Smooth muscle cell (in vitro differentiated cells): ENCODE results near the gene CDH12. TPM values are rescaled to one million over a fixed set of nuclear protein-coding genes. Genes with fewer than 3 reads are reported as not detected.
"Not testable (repeated sequence)": the region's sequence is repeated elsewhere in the genome, so short reads cannot be mapped to it uniquely, and the experiment has no call there.

Experiments
- DNase-seq: peaks from one replicate; lab custom pipeline; 2025; ENCODE audit not compliant: unreplicated experiment; lab: John Stamatoyannopoulos, UW
- H2AFZ ChIP-seq: fragments of 200-600 bp; sonication (generic); 2 replicates; pipeline ENCODE4 v1.6.0; 2016; ENCODE audit warnings: antibody characterized with exemption, low read depth, mild to moderate bottlenecking
- H3F3A ChIP-seq: fragments of 200-600 bp; sonication (generic); 2 replicates; pipeline ENCODE4 v1.6.0; 2017; ENCODE audit warnings: antibody characterized with exemption, low read depth
- H3K27ac ChIP-seq: fragments of 200-600 bp; sonication (generic); 2 replicates; pipeline ENCODE4 v1.5.1; 2016; ENCODE audit warnings: low read depth, mild to moderate bottlenecking
- H3K27me3 ChIP-seq: fragments of 200-600 bp; sonication (generic); 2 replicates; pipeline ENCODE4 v1.6.1; 2016; ENCODE audit warnings: low read depth, mild to moderate bottlenecking
- H3K36me3 ChIP-seq: fragments of 200-600 bp; sonication (generic); 2 replicates; pipeline ENCODE4 v1.5.1; 2016; ENCODE audit warnings: low read depth
- H3K4me1 ChIP-seq: fragments of 200-600 bp; sonication (generic); 2 replicates; pipeline ENCODE4 v1.5.1; 2016; ENCODE audit warnings: low read depth
- H3K4me2 ChIP-seq: fragments of 200-600 bp; sonication (generic); 2 replicates; pipeline ENCODE4 v1.6.0; 2016; ENCODE audit warnings: mild to moderate bottlenecking
- H3K4me3 ChIP-seq: fragments of 200-600 bp; sonication (generic); 2 replicates; pipeline ENCODE4 v1.5.1; 2016; ENCODE audit warnings: mild to moderate bottlenecking
- H3K79me2 ChIP-seq: fragments of 200-600 bp; sonication (generic); 2 replicates; pipeline ENCODE4 v1.6.0; 2016; ENCODE audit warnings: low read depth, mild to moderate bottlenecking
- H3K9ac ChIP-seq: fragments of 200-600 bp; sonication (generic); 2 replicates; pipeline ENCODE4 v1.6.0; 2016; ENCODE audit warnings: low read depth
- H3K9me3 ChIP-seq: fragments of 200-600 bp; sonication (generic); replicated peaks from 2 replicates; pipeline ENCODE4 v1.5.1; 2016; ENCODE audit warnings: low read depth
- H4K20me1 ChIP-seq: fragments of 200-600 bp; sonication (generic); 2 replicates; pipeline ENCODE4 v1.6.0; 2016; ENCODE audit warnings: low read depth
- WGBS: methylation state at CpG from one replicate; pipeline ENCODE4 v1.1.7; 2016; ENCODE audit warnings: low lambda C conversion rate; 5-methylcytosine and 5-hydroxymethylcytosine counted together
- polyA plus RNA-seq: library from polyadenylated mRNA; unstranded; fragments of >200 nt; fragmentation: Nextera tagmentation; extraction: Ambion mirVana; gene quantifications from 2 replicates; pipeline ENCODE4 v1.2.1, GENCODE V29; 2016
- total RNA-seq: library from RNA; depleted of rRNA; stranded (reverse); fragments of >200 nt; gene quantifications from 2 replicates; pipeline ENCODE4 v1.2.3, GENCODE V29; 2014
- TF ChIP-seq, protein P1 (sequence below): fragments of 200-600 bp; sonication (generic); IDR thresholded peaks from 2 replicates; pipeline ENCODE4 v1.5.1; 2017; ENCODE audit warnings: borderline replicate concordance, mild to moderate bottlenecking, antibody characterized with exemption; ENCODE audit not compliant: insufficient read depth, poor library complexity, severe bottlenecking

The CDH12 gene
- total and polyA plus RNA-seq, 2 experiments from 2014 or later: not detected

DNA sequence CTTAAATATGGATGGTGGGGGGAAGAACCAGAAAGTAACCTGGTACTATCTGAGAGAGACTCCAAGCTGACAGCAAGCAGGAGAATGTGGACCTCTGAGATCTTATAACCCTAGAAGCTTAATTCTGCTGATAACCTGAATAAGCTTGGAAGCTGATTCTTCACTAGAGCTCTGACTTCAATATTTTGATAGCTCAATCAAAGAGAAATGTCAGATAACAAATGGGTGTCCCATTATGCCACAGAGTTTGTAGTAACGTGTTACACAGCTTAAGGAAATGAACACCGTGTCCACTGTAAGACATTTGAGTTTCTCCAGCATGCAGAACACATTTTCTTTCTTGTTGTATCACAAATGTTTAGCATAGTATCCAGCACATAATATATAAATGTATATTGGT, 626.7 kb downstream of the CDH12 start:
- Histone ChIP-seq H3K4me2 (no peak overlapping the region), H4K20me1 (no peaks in the 10 kb centered on the region), H2AFZ (no peak overlapping the region), H3F3A (no peaks in the 10 kb centered on the region), H3K4me1 (no peaks in the 10 kb centered on the region), H3K27ac (no peak overlapping the region), H3K9ac (no peak overlapping the region), H3K4me3 (no peak overlapping the region), H3K36me3 (no peaks in the 10 kb centered on the region), H3K9me3 (no peaks in the 10 kb centered on the region), H3K79me2 (no peaks in the 10 kb centered on the region), H3K27me3 (no peaks in the 10 kb centered on the region)
- 92% methylated on average over 2 of the region's 2 CpGs for WGBS
- TF ChIP-seq, protein P1, sequence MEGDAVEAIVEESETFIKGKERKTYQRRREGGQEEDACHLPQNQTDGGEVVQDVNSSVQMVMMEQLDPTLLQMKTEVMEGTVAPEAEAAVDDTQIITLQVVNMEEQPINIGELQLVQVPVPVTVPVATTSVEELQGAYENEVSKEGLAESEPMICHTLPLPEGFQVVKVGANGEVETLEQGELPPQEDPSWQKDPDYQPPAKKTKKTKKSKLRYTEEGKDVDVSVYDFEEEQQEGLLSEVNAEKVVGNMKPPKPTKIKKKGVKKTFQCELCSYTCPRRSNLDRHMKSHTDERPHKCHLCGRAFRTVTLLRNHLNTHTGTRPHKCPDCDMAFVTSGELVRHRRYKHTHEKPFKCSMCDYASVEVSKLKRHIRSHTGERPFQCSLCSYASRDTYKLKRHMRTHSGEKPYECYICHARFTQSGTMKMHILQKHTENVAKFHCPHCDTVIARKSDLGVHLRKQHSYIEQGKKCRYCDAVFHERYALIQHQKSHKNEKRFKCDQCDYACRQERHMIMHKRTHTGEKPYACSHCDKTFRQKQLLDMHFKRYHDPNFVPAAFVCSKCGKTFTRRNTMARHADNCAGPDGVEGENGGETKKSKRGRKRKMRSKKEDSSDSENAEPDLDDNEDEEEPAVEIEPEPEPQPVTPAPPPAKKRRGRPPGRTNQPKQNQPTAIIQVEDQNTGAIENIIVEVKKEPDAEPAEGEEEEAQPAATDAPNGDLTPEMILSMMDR: no peak
- no peak for DNase-seq

DNA sequence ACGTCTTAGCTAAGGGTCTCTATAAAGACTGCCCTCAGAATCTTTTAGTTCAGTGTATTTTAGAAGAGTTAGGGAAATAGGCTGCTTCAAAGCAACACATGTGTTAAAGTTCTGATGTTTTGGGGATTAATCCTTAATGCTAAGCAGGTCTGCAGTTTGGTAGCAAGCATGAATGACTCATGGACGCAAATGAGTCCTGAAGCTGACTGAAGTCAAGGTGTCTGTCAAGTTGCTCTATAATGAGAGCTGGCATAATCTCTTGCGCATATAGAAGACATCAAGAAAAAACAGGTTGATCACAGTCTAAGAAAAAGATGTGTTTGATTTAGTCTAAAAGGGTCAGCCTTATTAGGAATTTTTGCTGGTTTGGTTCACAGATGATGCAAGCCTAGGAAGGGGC, 630.1 kb downstream of the CDH12 start:
- Histone ChIP-seq H3K4me3 (no peak overlapping the region), H2AFZ (no peak overlapping the region), H3K79me2 (no peaks in the 10 kb centered on the region), H3K4me2 (no peak overlapping the region), H3K9me3 (no peaks in the 10 kb centered on the region), H3K4me1 (no peaks in the 10 kb centered on the region), H3K36me3 (no peaks in the 10 kb centered on the region), H3K27ac (no peak overlapping the region), H3K27me3 (no peaks in the 10 kb centered on the region), H3F3A (no peaks in the 10 kb centered on the region), H4K20me1 (no peaks in the 10 kb centered on the region), H3K9ac (no peak overlapping the region)
- 89% methylated on average over 3 of the region's 3 CpGs for WGBS
- TF ChIP-seq, protein P1: no peak
- DNase-seq: no peak

DNA sequence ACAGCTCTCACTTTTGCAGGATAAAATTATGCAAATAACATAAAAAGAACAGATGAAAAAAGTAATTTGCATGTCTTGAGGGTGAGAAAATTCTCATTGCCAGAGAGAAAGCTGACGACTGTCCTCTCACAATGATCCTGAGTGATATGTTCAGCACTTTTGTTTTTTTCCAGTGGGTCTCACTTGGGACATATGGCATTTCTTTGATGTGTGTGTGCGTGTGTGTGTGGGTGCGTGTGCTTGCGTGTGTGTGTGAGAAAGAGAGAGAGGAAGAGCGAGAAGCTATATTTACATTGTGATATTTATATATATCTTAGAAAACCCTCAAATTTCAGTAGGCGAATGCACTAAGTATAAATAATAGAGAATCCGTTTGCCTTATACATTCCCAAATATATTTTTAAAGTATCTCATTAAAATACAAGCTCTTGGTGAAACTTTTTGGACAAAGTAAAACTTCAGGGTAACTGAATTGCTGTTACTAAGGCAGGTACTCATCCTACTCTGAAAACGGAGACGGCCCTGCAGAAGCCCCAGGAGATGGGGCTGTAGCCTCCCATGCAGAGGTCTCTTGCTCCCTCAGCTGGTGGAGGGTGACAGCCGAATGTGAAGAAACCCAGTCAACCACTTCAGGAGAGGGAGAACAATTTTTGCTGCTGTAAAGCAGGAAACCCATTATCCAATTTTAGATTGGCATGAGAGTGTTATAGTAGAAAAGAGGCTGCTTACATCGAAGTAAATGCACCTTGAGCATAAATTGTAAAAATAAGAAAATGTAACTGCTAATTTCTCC, 639.2 kb downstream of the CDH12 start:
- not testable (repeated sequence) for H3K27me3 ChIP-seq, H3K9me3 ChIP-seq, H3K79me2 ChIP-seq, H3K4me3 ChIP-seq, H3K36me3 ChIP-seq, H3K9ac ChIP-seq, H2AFZ ChIP-seq, H4K20me1 ChIP-seq, H3F3A ChIP-seq, H3K4me1 ChIP-seq, DNase-seq, H3K4me2 ChIP-seq, H3K27ac ChIP-seq
- WGBS: 49% methylated on average over 8 of the region's 11 CpGs
- TF ChIP-seq, protein P1: peak; percentile 22

DNA sequence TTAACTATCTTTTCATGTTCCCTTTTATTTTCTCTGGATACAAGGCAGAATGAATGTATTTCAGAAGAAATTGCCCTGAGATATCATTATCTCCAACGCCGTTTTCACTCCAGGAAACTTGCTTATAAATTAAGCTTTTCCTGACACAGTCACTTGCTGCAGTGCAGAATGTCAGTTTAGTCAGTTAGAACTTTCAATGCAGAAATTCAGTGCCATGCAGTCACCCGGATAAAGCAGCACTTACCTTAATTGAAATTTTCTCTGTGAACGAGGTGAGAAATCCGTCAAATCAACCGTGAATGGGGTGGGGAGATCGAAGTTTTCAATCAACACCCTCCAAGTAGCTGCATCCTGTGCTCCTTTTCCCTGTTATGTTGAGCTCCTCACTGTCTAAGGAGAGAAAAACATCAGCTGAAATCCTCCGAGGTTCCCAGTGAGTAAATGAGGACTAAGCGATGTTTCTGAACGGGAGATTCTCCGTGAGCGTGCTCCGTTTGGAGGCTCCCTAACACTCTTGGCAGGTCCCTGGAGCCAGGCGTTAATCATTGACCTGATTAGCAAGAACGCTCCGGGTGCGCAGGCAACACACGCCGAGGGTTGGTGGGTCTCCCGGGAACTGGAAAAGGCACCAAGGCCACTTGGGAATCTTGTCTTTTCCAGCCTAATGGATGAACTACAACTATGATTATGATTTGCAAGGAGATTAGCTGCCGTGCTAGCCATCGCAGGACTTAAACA, 640.7 kb downstream of the CDH12 start:
- H3K9ac ChIP-seq, DNase-seq, H3K36me3 ChIP-seq, H3K27ac ChIP-seq, H3K27me3 ChIP-seq, H3K4me2 ChIP-seq, H2AFZ ChIP-seq, H3K79me2 ChIP-seq, H3F3A ChIP-seq, H3K9me3 ChIP-seq, H4K20me1 ChIP-seq, H3K4me1 ChIP-seq: not testable (repeated sequence)
- WGBS: 58% methylated on average over 17 of the region's 22 CpGs
- peak overlapping the region; percentile 29 for H3K4me3 ChIP-seq

DNA sequence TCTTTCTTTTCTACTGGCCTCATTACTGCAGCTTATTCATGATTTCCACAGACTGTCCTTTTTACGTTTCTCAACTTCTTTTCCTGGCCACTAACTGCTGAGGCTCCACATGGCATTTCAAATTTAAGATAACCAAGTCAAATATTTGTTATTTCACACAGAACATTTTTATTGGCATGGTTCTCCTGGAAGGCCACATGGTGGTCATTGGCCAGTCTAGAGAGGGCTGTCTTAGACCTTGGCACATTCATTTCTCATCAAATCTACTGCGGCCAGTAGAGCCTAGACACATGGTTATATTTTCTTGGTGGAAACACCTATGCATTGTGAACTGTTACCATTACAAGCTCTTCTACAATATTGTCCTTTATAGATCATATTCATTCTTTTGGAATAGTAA, 644.7 kb downstream of the CDH12 start:
- not testable (repeated sequence) for H3F3A ChIP-seq, H3K4me3 ChIP-seq, DNase-seq, H3K27ac ChIP-seq, H3K27me3 ChIP-seq, H3K4me2 ChIP-seq, H3K4me1 ChIP-seq, H3K79me2 ChIP-seq, H2AFZ ChIP-seq, H4K20me1 ChIP-seq, H3K9ac ChIP-seq, H3K9me3 ChIP-seq, H3K36me3 ChIP-seq
- 72% methylated on average over 2 of the region's 2 CpGs for WGBS

DNA sequence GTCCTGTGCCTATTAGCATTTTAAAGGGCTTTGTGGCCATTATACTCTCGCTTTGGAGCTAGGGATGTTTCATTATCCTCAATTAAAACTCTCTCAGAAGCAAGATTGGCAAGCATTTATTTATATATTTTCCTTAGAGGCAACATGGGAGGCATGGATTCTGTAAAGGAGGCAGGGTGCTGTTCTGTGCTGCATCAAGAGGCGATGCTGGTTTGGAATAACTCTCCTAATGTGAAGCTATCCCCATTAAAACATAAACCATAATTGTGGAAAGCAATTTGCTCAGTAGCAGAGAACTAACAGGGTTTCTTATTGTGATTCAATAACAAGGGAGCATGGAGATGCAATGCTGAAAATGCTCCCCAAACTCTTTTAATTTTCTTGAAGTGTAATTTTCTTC, 664.5 kb downstream of the CDH12 start:
- H3K4me1 ChIP-seq, H3K27me3 ChIP-seq, H3K79me2 ChIP-seq, H3K9ac ChIP-seq, H2AFZ ChIP-seq, H3K4me2 ChIP-seq, H3K9me3 ChIP-seq, H3F3A ChIP-seq, H3K36me3 ChIP-seq, H3K4me3 ChIP-seq, H4K20me1 ChIP-seq, H3K27ac ChIP-seq, DNase-seq: not testable (repeated sequence)
- WGBS: 90% methylated on average over 2 of the region's 2 CpGs
